ENCODE measurements around the gene NANOGP8.

The NANOGP8 gene

GRCh38 chr15:35066094-35066493 lies 19.0 kb downstream of the NANOGP8 start:
- Histone ChIP-seq H3K36me3 (ENCODE audit: control insufficient read depth, insufficient read depth, low read length) (no peaks in the 10 kb centered on the region), H3K4me3 (replicated peaks; ENCODE audit: low read depth, low read length) (no peak overlapping the region), H3K27me3 (replicated peaks; ENCODE audit: control insufficient read depth, insufficient read depth, low read length) (no peaks in the 10 kb centered on the region)
- no peak for TF ChIP-seq CTCF (IDR thresholded peaks at IDR 0.05; ENCODE audit: insufficient read depth, low read length, poor library complexity, severe bottlenecking)
- DNase-seq (ENCODE audit: extremely low read depth, insufficient read length) = no peak

GRCh38 chr15:35064576-35065190 lies 20.4 kb downstream of the NANOGP8 start:
- Histone ChIP-seq H3K36me3 (ENCODE audit: control insufficient read depth, insufficient read depth, low read length) (no peaks in the 10 kb centered on the region), H3K4me3 (replicated peaks; ENCODE audit: low read depth, low read length) (no peak overlapping the region), H3K27me3 (replicated peaks; ENCODE audit: control insufficient read depth, insufficient read depth, low read length) (no peaks in the 10 kb centered on the region)
- no peak for DNase-seq (ENCODE audit: extremely low read depth, insufficient read length)
- TF ChIP-seq CTCF (IDR thresholded peaks at IDR 0.05; ENCODE audit: insufficient read depth, low read length, poor library complexity, severe bottlenecking) = no peak

- DNase-seq (ENCODE audit: extremely low read depth, insufficient read length) = no peak
- H3K27me3 ChIP-seq (replicated peaks; ENCODE audit: control insufficient read depth, insufficient read depth, low read length) = no peaks in the 10 kb centered on the region
- no peaks in the 10 kb centered on the region for H3K36me3 ChIP-seq (ENCODE audit: control insufficient read depth, insufficient read depth, low read length)
- no peak for TF ChIP-seq CTCF (IDR thresholded peaks at IDR 0.05; ENCODE audit: insufficient read depth, low read length, poor library complexity, severe bottlenecking)
- no peak overlapping the region for H3K4me3 ChIP-seq (replicated peaks; ENCODE audit: low read depth, low read length)
Observed at GRCh38 chr15:35062738-35063099, 22.4 kb downstream of the NANOGP8 start.

- TF ChIP-seq CTCF (IDR thresholded peaks at IDR 0.05; ENCODE audit: insufficient read depth, low read length, poor library complexity, severe bottlenecking) = no peak
- Histone ChIP-seq H3K4me3 (replicated peaks; ENCODE audit: low read depth, low read length) (no peak overlapping the region), H3K36me3 (ENCODE audit: control insufficient read depth, insufficient read depth, low read length) (no peaks in the 10 kb centered on the region), H3K27me3 (replicated peaks; ENCODE audit: control insufficient read depth, insufficient read depth, low read length) (no peaks in the 10 kb centered on the region)
- DNase-seq (ENCODE audit: extremely low read depth, insufficient read length) = no peak
Observed at GRCh38 chr15:35061825-35062737, 23.0 kb downstream of the NANOGP8 start.

- TF ChIP-seq CTCF (IDR thresholded peaks at IDR 0.05; ENCODE audit: insufficient read depth, low read length, poor library complexity, severe bottlenecking) = no peak
Observed at GRCh38 chr15:35061161-35061824, 23.8 kb downstream of the NANOGP8 start.

More at GRCh38 chr15:35061161-35061824, 23.8 kb downstream of the NANOGP8 start:
- Histone ChIP-seq H3K4me3 (replicated peaks; ENCODE audit: low read depth, low read length) (no peak overlapping the region), H3K27me3 (replicated peaks; ENCODE audit: control insufficient read depth, insufficient read depth, low read length) (no peaks in the 10 kb centered on the region), H3K36me3 (ENCODE audit: control insufficient read depth, insufficient read depth, low read length) (no peaks in the 10 kb centered on the region)
- no peak for DNase-seq (ENCODE audit: extremely low read depth, insufficient read length)
